Astrocyte (in vitro differentiated cells and primary cell): ENCODE results near the gene PFDN4. TPM values are rescaled to one million over a fixed set of nuclear protein-coding genes. Genes with fewer than 3 reads are reported as not detected.

ENCODE experiments used
- DNase-seq: peaks from one replicate; pipeline ENCODE4 v3.0.0-alpha.2; 2010; ENCODE audit warnings: low read depth
- FAIRE-seq: peaks from 2 replicates; lab custom pipeline; 2011; peaks lifted over from hg19 to GRCh38; lab: Jason Lieb, UNC
- H2AFZ ChIP-seq: 2 replicates; pipeline ENCODE4 v1.6.0; 2012; ENCODE audit warnings: low read depth, low read length, inconsistent platforms
- H3K27ac ChIP-seq: 2 replicates; pipeline ENCODE4 v1.5.1; 2011; ENCODE audit warnings: low read depth, low read length, inconsistent platforms
- H3K27me3 ChIP-seq: 2 replicates; pipeline ENCODE4 v1.6.0; 2011; ENCODE audit warnings: low read length, inconsistent platforms; ENCODE audit not compliant: insufficient read depth
- H3K36me3 ChIP-seq: 2 replicates; pipeline ENCODE4 v1.5.1; 2011; ENCODE audit warnings: low read length, inconsistent platforms; ENCODE audit not compliant: insufficient read depth
- H3K4me1 ChIP-seq: 2 replicates; pipeline ENCODE4 v1.5.1; 2011; ENCODE audit warnings: low read length, inconsistent platforms; ENCODE audit not compliant: insufficient read depth
- H3K4me2 ChIP-seq: 2 replicates; pipeline ENCODE4 v1.6.0; 2012; ENCODE audit warnings: low read length, inconsistent platforms
- H3K4me3 ChIP-seq: 2 replicates; pipeline ENCODE4 v1.5.1; 2011; ENCODE audit warnings: low read depth, mild to moderate bottlenecking, low read length, inconsistent platforms; ENCODE audit not compliant: insufficient read depth
- H3K79me2 ChIP-seq: 2 replicates; pipeline ENCODE4 v1.6.0; 2012; ENCODE audit warnings: mild to moderate bottlenecking, low read length, inconsistent platforms; ENCODE audit not compliant: insufficient read depth
- H3K9ac ChIP-seq: 2 replicates; pipeline ENCODE4 v1.6.0; 2012; ENCODE audit warnings: mild to moderate bottlenecking, low read length, inconsistent platforms
- H3K9me3 ChIP-seq: 2 replicates; pipeline ENCODE4 v1.5.1; 2012; ENCODE audit warnings: low read depth, mild to moderate bottlenecking, low read length, inconsistent platforms; ENCODE audit not compliant: insufficient read depth
- H4K20me1 ChIP-seq: 2 replicates; pipeline ENCODE4 v1.6.0; 2012; ENCODE audit warnings: low read length, inconsistent platforms; ENCODE audit not compliant: insufficient read depth
- H3K27ac Mint-ChIP-seq: one replicate; pipeline ENCODE4 v1.8.0; 2021; ENCODE audit warnings: mild to moderate bottlenecking, mixed read lengths; ENCODE audit not compliant: unreplicated experiment
- H3K27me3 Mint-ChIP-seq: one replicate; pipeline ENCODE4 v1.8.0; 2021; ENCODE audit warnings: low read depth, mixed read lengths; ENCODE audit not compliant: unreplicated experiment
- H3K36me3 Mint-ChIP-seq: one replicate; pipeline ENCODE4 v1.8.0; 2021; ENCODE audit warnings: low read depth, mixed read lengths; ENCODE audit not compliant: unreplicated experiment
- H3K4me1 Mint-ChIP-seq: one replicate; pipeline ENCODE4 v1.8.0; 2021; ENCODE audit warnings: low read depth, mixed read lengths; ENCODE audit not compliant: unreplicated experiment
- H3K4me3 Mint-ChIP-seq: one replicate; pipeline ENCODE4 v1.8.0; 2021; ENCODE audit warnings: mild to moderate bottlenecking, moderate library complexity, mixed read lengths; ENCODE audit not compliant: unreplicated experiment
- H3K9me3 Mint-ChIP-seq: one replicate; pipeline ENCODE4 v1.8.0; 2021; ENCODE audit warnings: mild to moderate bottlenecking, mixed read lengths; ENCODE audit not compliant: unreplicated experiment
- EZH2 ChIP-seq: IDR thresholded peaks from 2 replicates; pipeline ENCODE4 v1.6.1; 2012; ENCODE audit warnings: mild to moderate bottlenecking, low read length, inconsistent platforms; ENCODE audit not compliant: insufficient read depth
- total RNA-seq: library from RNA; stranded (reverse); gene quantifications from 2 replicates; pipeline ENCODE4 v1.2.1, GENCODE V29; 2021
- TF ChIP-seq, protein P1 (sequence below): IDR thresholded peaks from 2 replicates; pipeline ENCODE4 v1.5.1; 2011; ENCODE audit warnings: low read depth, mild to moderate bottlenecking, inconsistent platforms, low read length, moderate library complexity; ENCODE audit not compliant: insufficient read depth

PFDN4 gene
- total RNA-seq, 1 donor from 2014 or later = 35.2 TPM

DNA sequence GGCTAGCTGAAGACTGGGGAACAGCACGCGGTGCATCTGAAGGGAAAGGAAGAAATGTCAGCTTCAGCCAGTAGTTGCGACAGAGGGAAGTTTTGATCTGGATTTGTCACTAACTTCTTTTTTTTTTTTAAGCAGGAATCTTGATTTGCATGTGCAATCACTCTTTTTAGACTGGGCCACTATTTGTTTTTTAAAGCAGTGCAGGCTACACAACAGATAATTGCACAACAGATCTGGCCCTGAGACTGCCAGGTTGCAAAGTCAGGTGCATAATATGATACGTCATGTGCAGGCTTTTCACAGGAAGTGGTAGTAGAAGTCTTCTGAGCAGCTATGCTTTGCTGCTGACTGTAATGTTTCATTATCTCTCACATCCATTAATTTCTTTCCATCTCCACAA is 13.5 kb downstream of the PFDN4 start:
- no peaks in the 10 kb centered on the region for H3K9me3 Mint-ChIP-seq
- no peak overlapping the region for H3K4me2 ChIP-seq
- H3K27me3 ChIP-seq = no peaks in the 10 kb centered on the region
- no peak overlapping the region for H3K27ac Mint-ChIP-seq
- H2AFZ ChIP-seq = no peak overlapping the region
- FAIRE-seq = no peak
- no peaks in the 10 kb centered on the region for H3K4me1 ChIP-seq
- no peak overlapping the region for H3K4me3 ChIP-seq
- no peaks in the 10 kb centered on the region for H3K36me3 ChIP-seq
- no peaks in the 10 kb centered on the region for H3K9me3 ChIP-seq
- H4K20me1 ChIP-seq = peaks cover 5% of the 10 kb centered on the region
- H3K79me2 ChIP-seq = peaks cover 5% of the 10 kb centered on the region
- H3K36me3 Mint-ChIP-seq = peaks cover 2% of the 10 kb centered on the region
- peaks cover 7% of the 10 kb centered on the region for H3K4me1 Mint-ChIP-seq
- H3K4me3 Mint-ChIP-seq = no peak overlapping the region
- no peak overlapping the region for H3K27ac ChIP-seq
- no peaks in the 10 kb centered on the region for H3K27me3 Mint-ChIP-seq
- TF ChIP-seq EZH2 = no peak
- TF ChIP-seq, protein P1, sequence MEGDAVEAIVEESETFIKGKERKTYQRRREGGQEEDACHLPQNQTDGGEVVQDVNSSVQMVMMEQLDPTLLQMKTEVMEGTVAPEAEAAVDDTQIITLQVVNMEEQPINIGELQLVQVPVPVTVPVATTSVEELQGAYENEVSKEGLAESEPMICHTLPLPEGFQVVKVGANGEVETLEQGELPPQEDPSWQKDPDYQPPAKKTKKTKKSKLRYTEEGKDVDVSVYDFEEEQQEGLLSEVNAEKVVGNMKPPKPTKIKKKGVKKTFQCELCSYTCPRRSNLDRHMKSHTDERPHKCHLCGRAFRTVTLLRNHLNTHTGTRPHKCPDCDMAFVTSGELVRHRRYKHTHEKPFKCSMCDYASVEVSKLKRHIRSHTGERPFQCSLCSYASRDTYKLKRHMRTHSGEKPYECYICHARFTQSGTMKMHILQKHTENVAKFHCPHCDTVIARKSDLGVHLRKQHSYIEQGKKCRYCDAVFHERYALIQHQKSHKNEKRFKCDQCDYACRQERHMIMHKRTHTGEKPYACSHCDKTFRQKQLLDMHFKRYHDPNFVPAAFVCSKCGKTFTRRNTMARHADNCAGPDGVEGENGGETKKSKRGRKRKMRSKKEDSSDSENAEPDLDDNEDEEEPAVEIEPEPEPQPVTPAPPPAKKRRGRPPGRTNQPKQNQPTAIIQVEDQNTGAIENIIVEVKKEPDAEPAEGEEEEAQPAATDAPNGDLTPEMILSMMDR = no peak
- H3K9ac ChIP-seq = no peak overlapping the region
- no peak for DNase-seq

DNA sequence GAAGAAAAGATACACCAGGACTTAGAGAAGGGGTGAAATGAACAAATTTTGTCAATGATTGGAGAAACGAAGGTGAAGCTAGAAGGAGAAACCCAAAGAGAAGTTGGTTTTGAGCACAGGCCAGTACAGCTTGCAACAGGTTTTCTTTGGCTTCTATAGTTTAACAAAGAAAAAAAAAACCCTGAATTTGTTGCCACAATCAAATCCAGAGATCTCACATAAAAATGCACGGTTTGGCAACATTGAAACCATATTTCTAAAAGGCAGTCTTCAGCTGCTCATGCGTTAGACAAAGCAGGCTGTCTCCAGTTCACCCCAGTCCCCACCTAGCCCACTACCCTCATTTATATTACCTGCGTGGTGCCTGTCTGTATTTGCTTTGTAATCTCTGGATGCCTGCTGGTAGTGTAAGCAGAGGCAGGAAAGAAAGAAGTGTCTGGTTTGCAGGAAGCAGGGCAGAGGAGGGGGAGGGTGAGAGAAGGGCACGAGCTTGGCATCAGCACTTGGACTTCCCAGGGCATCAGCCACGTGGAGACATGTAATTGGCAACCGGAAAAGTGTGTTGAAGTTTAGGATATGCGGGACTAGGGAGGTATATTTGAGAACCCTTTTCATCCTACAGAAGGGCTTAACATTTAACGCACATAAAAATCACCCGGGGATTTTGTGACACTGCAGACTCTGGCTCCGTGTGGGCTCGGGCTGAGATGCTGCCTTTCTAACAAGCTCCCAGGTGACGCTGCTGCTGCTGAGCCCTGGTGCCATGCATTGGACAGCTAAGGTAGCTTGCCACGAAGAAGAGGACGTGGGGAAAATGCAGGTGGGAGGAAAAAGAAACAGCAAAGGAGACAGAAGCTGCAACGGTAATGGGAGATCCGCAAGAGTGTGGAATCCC is 14.4 kb downstream of the PFDN4 start:
- no peaks in the 10 kb centered on the region for H3K9me3 ChIP-seq
- peaks cover 7% of the 10 kb centered on the region for H3K4me1 Mint-ChIP-seq
- H3K79me2 ChIP-seq = peaks cover 2% of the 10 kb centered on the region
- H3K27me3 Mint-ChIP-seq = no peaks in the 10 kb centered on the region
- H3K27ac Mint-ChIP-seq = no peak overlapping the region
- FAIRE-seq = no peak
- no peak overlapping the region for H3K4me3 ChIP-seq
- H3K27ac ChIP-seq = no peak overlapping the region
- H3K4me1 ChIP-seq = no peaks in the 10 kb centered on the region
- H3K4me3 Mint-ChIP-seq = no peak overlapping the region
- H2AFZ ChIP-seq = no peak overlapping the region
- no peaks in the 10 kb centered on the region for H3K27me3 ChIP-seq
- H3K36me3 Mint-ChIP-seq = peaks cover 2% of the 10 kb centered on the region
- no peak for DNase-seq
- H3K4me2 ChIP-seq = peak overlapping the region; percentile 31
- no peak overlapping the region for H3K9ac ChIP-seq
- TF ChIP-seq EZH2 = no peak
- TF ChIP-seq, protein P1 = no peak
- no peaks in the 10 kb centered on the region for H3K36me3 ChIP-seq
- H3K9me3 Mint-ChIP-seq = no peaks in the 10 kb centered on the region
- peaks cover 3% of the 10 kb centered on the region for H4K20me1 ChIP-seq

DNA sequence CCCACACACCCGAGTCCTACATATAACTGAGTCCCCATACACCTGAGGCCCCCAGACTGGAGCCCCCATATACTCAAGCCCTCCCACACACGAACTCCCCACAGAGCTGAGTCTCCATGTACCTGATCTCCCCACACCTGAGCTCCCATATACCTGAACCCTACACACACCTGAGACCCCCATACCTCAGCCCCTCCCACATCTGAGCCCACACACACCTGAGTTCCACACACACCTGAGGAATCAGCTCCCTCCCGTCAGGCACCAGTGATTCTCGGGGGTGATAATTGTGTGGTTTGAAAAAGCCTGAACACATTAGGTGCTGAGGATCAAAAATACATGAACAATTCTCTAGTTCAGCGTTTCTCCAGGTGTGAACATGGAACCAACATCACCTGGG is 15.4 kb downstream of the PFDN4 start:
- Histone ChIP-seq H3K9ac (no peak overlapping the region), H3K27ac (no peak overlapping the region), H3K4me1 (no peaks in the 10 kb centered on the region), H3K4me2 (no peak overlapping the region), H3K9me3 (no peaks in the 10 kb centered on the region), H3K27me3 (no peaks in the 10 kb centered on the region), H2AFZ (no peak overlapping the region), H3K79me2 (no peaks in the 10 kb centered on the region), H3K4me3 (no peak overlapping the region), H4K20me1 (peaks cover 2% of the 10 kb centered on the region), H3K36me3 (no peaks in the 10 kb centered on the region)
- TF ChIP-seq, protein P1 = no peak
- TF ChIP-seq EZH2 = no peak
- peaks cover 2% of the 10 kb centered on the region for H3K36me3 Mint-ChIP-seq
- H3K27ac Mint-ChIP-seq = no peak overlapping the region
- H3K27me3 Mint-ChIP-seq = no peaks in the 10 kb centered on the region
- H3K4me3 Mint-ChIP-seq = no peak overlapping the region
- DNase-seq = no peak
- no peaks in the 10 kb centered on the region for H3K9me3 Mint-ChIP-seq
- H3K4me1 Mint-ChIP-seq = peaks cover 7% of the 10 kb centered on the region
- FAIRE-seq = no peak
